IMR-90 (cell line): Measurements from ENCODE around the gene ZMIZ1. TPM values are rescaled to one million over a fixed set of nuclear protein-coding genes. Genes with fewer than 3 reads are reported as not detected.

Experiments used
- ATAC-seq: fragments of 200-7000 bp; cut with Tn5 transposase; 2 replicates; pipeline ENCODE4 v1.9.1; 2020; ENCODE audit warnings: low read depth, mild to moderate bottlenecking, moderate library complexity
- BruUV-seq: library from RNA; stranded (reverse); fragments of 400-500 nt; replicated peaks from 2 replicates; lab custom pipeline; 2021; lab: Mats Ljungman, UMichigan
- CTCF ChIA-PET: fragments of 300-600 bp; formaldehyde crosslinking; extraction: SDS; loops from one replicate; lab custom pipeline; 2021; ENCODE audit warnings: antibody characterized with exemption; lab: Yijun Ruan, JAX
- POLR2A ChIA-PET: fragments of 300-600 bp; sonication (Branson Sonifier 250); formaldehyde crosslinking; loops from one replicate; lab custom pipeline; 2022; ENCODE audit warnings: antibody characterized with exemption; ENCODE audit not compliant: unreplicated experiment; lab: Charles Lee
- DNase-seq: peaks from one replicate; pipeline ENCODE4 v3.0.0; 2013
- H2AFZ ChIP-seq: replicated peaks from 2 replicates; pipeline ENCODE3; 2013; ENCODE audit warnings: low read length, mild to moderate bottlenecking; ENCODE audit not compliant: poor library complexity
- H2AK5ac ChIP-seq: 2 replicates; pipeline ENCODE4 v1.6.1; 2013; ENCODE audit warnings: low read depth, low read length, inconsistent platforms
- H2AK9ac ChIP-seq: replicated peaks from 2 replicates; pipeline ENCODE3; 2013; ENCODE audit warnings: mild to moderate bottlenecking, low read depth, low read length, moderate library complexity; ENCODE audit not compliant: poor library complexity
- H2BK120ac ChIP-seq: 2 replicates; pipeline ENCODE4 v1.6.1; 2013; ENCODE audit warnings: low read depth, low read length, inconsistent platforms
- H2BK15ac ChIP-seq: 3 replicates; pipeline ENCODE4 v1.6.1; 2013; ENCODE audit warnings: low read depth, low read length, inconsistent platforms
- H2BK20ac ChIP-seq: 2 replicates; pipeline ENCODE4 v1.6.1; 2013; ENCODE audit warnings: low read depth, mild to moderate bottlenecking, inconsistent platforms, low read length, moderate library complexity
- H2BK5ac ChIP-seq: 2 replicates; pipeline ENCODE4 v1.6.1; 2013; ENCODE audit warnings: mild to moderate bottlenecking, low read depth, low read length, inconsistent platforms; ENCODE audit not compliant: poor library complexity, severe bottlenecking
- H3K14ac ChIP-seq: replicated peaks from 2 replicates; pipeline ENCODE4 v1.6.1; 2013; ENCODE audit warnings: low read depth, low read length, inconsistent platforms
- H3K18ac ChIP-seq: 2 replicates; pipeline ENCODE4 v1.6.1; 2013; ENCODE audit warnings: low read depth, low read length, control low read depth
- H3K23ac ChIP-seq: 2 replicates; pipeline ENCODE4 v1.6.1; 2013; ENCODE audit warnings: low read depth, low read length, inconsistent platforms
- H3K27ac ChIP-seq: 2 replicates; pipeline ENCODE4 v1.5.1; 2013; ENCODE audit warnings: mild to moderate bottlenecking, control low read depth, low read length; ENCODE audit not compliant: insufficient read depth
- H3K27me3 ChIP-seq: 2 replicates; pipeline ENCODE4 v1.6.1; 2013; ENCODE audit warnings: low read length; ENCODE audit not compliant: control insufficient read depth, insufficient read depth
- H3K36me3 ChIP-seq: 2 replicates; pipeline ENCODE4 v1.6.1; 2013; ENCODE audit warnings: low read length, mixed read lengths; ENCODE audit not compliant: control insufficient read depth, insufficient read depth
- H3K4ac ChIP-seq: 2 replicates; pipeline ENCODE4 v1.6.1; 2013; ENCODE audit warnings: low read depth, low read length, inconsistent platforms
- H3K4me1 ChIP-seq: 2 replicates; pipeline ENCODE4 v1.6.1; 2013; ENCODE audit warnings: low read length, mixed read lengths; ENCODE audit not compliant: control insufficient read depth, insufficient read depth
- H3K4me2 ChIP-seq: 2 replicates; pipeline ENCODE4 v1.6.1; 2013; ENCODE audit warnings: low read depth, mild to moderate bottlenecking, control low read depth, low read length, moderate library complexity
- H3K4me3 ChIP-seq: 2 replicates; pipeline ENCODE4 v1.5.1; 2013; ENCODE audit warnings: low read depth, mild to moderate bottlenecking, control low read depth, low read length, moderate library complexity; ENCODE audit not compliant: insufficient read depth
- H3K56ac ChIP-seq: 2 replicates; pipeline ENCODE4 v1.6.1; 2013; ENCODE audit warnings: low read length, inconsistent platforms; ENCODE audit not compliant: insufficient read depth; ENCODE audit errors: extremely low read depth
- H3K79me1 ChIP-seq, 2 experiments: 2 replicates each; pipeline ENCODE4 v1.6.1; 2013; ENCODE audit warnings: low read length in 2 of 2, inconsistent platforms in 1 of 2, low read depth in 1 of 2
- H3K9ac ChIP-seq: 2 replicates; pipeline ENCODE4 v1.6.1; 2013; ENCODE audit warnings: low read depth, low read length, control low read depth
- H3K9me1 ChIP-seq: 2 replicates; pipeline ENCODE4 v1.6.1; 2013; ENCODE audit warnings: low read length, inconsistent platforms; ENCODE audit not compliant: insufficient read depth
- H3K9me3 ChIP-seq: 2 replicates; pipeline ENCODE4 v1.6.1; 2013; ENCODE audit warnings: low read length; ENCODE audit not compliant: control insufficient read depth, insufficient read depth
- H4K20me1 ChIP-seq: 2 replicates; pipeline ENCODE4 v1.6.1; 2013; ENCODE audit warnings: low read length, inconsistent platforms; ENCODE audit not compliant: insufficient read depth
- H4K5ac ChIP-seq: 2 replicates; pipeline ENCODE4 v1.6.1; 2013; ENCODE audit warnings: mild to moderate bottlenecking, low read depth, low read length, control low read depth
- H4K8ac ChIP-seq, 2 experiments: 2 replicates each; pipeline ENCODE4 v1.6.1; 2013; ENCODE audit warnings: low read depth in 2 of 2, low read length in 2 of 2, control low read depth in 1 of 2, inconsistent platforms in 1 of 2
- H4K91ac ChIP-seq: 2 replicates; pipeline ENCODE4 v1.6.1; 2013; ENCODE audit warnings: low read depth, low read length, inconsistent platforms; ENCODE audit not compliant: insufficient read depth
- BHLHE40 ChIP-seq: fragments of 150-350 bp; IDR thresholded peaks from 2 replicates; pipeline ENCODE4 v1.6.1; 2016; ENCODE audit warnings: mild to moderate bottlenecking, low read depth, low read length
- CEBPB ChIP-seq: IDR thresholded peaks from 2 replicates; pipeline ENCODE4 v1.6.1; 2012; ENCODE audit warnings: low read depth, low read length, improper control_type of control experiment
- CHD1 ChIP-seq: IDR thresholded peaks from 2 replicates; pipeline ENCODE4 v1.6.1; 2012; ENCODE audit warnings: low read depth, low read length, improper control_type of control experiment
- MAFK ChIP-seq: IDR thresholded peaks from 2 replicates; pipeline ENCODE4 v1.6.1; 2012; ENCODE audit warnings: low read depth, low read length, improper control_type of control experiment
- MXI1 ChIP-seq: IDR thresholded peaks from 2 replicates; pipeline ENCODE4 v1.6.1; 2012; ENCODE audit warnings: low read depth, mild to moderate bottlenecking, low read length, moderate library complexity, borderline replicate concordance
- NFE2L2 ChIP-seq: fragments of 150-350 bp; IDR thresholded peaks from 2 replicates; pipeline ENCODE4 v1.6.1; 2016; ENCODE audit warnings: low read depth, mild to moderate bottlenecking, low read length
- POLR2A ChIP-seq: IDR thresholded peaks from 2 replicates; pipeline ENCODE4 v1.6.1; 2012; ENCODE audit warnings: mild to moderate bottlenecking, low read depth, low read length
- SMC3 ChIP-seq: fragments of 150-350 bp; IDR thresholded peaks from 2 replicates; pipeline ENCODE4 v1.6.1; 2016; ENCODE audit warnings: low read depth, mild to moderate bottlenecking, antibody characterized with exemption, low read length, moderate library complexity
- WGBS, 2 experiments: methylation state at CpG; one replicate each; pipeline versions ENCODE4 v1.1.5 to v1.1.7; 2013; ENCODE audit warnings: missing lambda C conversion rate in 2 of 2; ENCODE audit not compliant: insufficient read length in 1 of 2; ENCODE audit errors: extremely low coverage in 2 of 2; 5-methylcytosine and 5-hydroxymethylcytosine counted together
- dilution Hi-C: fragments of 300-500 bp; cut with HindIII; formaldehyde crosslinking; loops from one replicate; pipeline ENCODE4 v1.14.3; 2018; ENCODE audit warnings: low sequenced_read_pairs; ENCODE audit not compliant: unreplicated experiment
- in situ Hi-C: fragments of 300-500 bp; cut with MboI; formaldehyde crosslinking; loops from 3 replicates; pipeline ENCODE4 v1.14.3; 2019; ENCODE audit warnings: low sequenced_read_pairs, inconsistent platforms, mixed read lengths
- intact Hi-C: fragments of 100-400 bp; cut with micrococcal nuclease; formaldehyde crosslinking; loops from 2 replicates; pipeline ENCODE4 v1.10.0; 2022
- polyA plus RNA-seq, 3 experiments: library from polyadenylated mRNA; depleted of rRNA; stranded (reverse); fragments of >200 nt; gene quantifications; 2 replicates each; pipeline ENCODE4 v1.2.3, GENCODE V29; 2012; ENCODE audit warnings: low replicate concordance in 1 of 3
- total RNA-seq: library from RNA; depleted of rRNA; stranded (reverse); fragments of >200 nt; gene quantifications from 2 replicates; pipeline ENCODE4 v1.2.3, GENCODE V29; 2012
- TF ChIP-seq, protein P1 (sequence below): fragments of 150-350 bp; IDR thresholded peaks from 2 replicates; pipeline ENCODE4 v1.6.1; 2016; ENCODE audit warnings: low read depth, mild to moderate bottlenecking, low read length, moderate library complexity, borderline replicate concordance
- TF ChIP-seq, protein P2 (sequence below): fragments of 150-350 bp; IDR thresholded peaks from 2 replicates; pipeline ENCODE4 v1.6.1; 2017; ENCODE audit warnings: mild to moderate bottlenecking, antibody characterized with exemption, low read length, low read depth

The ZMIZ1 gene
- total and polyA plus RNA-seq, 2 of the 4 experiments (the other 2 are of a cell fraction): 6.6 to 48.7 TPM

DNA sequence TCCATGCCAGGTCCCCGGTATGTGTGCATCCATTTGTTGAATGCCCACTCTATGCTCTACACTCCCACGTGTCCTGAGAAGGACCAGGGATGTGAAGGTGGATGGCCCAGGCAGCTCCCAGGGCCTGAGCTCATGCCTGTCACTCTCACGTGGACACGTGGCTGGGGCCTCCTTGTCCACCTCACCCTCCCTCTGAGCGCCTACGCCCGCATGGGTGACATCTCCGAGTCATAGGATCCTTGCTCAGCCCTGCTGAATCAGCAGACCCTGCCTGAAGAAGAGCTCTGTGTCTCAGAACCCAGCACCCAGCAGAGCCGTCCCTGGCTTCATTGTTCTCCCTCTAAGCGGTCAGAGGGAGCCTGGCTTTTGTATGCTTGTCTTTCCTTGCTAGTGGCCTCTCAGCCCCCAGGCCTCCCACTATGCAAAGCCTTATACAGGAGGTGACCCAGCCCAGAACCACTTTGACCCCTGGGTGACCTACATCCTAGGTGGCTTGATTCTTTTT is 170.6 kb downstream of the ZMIZ1 start:
- no peak overlapping the region for H2BK15ac ChIP-seq
- H2AK9ac ChIP-seq: peak overlapping the region; percentile 18
- peak overlapping the region; percentile 29 for H4K91ac ChIP-seq
- peak; percentile 90 for TF ChIP-seq MAFK
- TF ChIP-seq CHD1: no peak
- TF ChIP-seq, protein P1, sequence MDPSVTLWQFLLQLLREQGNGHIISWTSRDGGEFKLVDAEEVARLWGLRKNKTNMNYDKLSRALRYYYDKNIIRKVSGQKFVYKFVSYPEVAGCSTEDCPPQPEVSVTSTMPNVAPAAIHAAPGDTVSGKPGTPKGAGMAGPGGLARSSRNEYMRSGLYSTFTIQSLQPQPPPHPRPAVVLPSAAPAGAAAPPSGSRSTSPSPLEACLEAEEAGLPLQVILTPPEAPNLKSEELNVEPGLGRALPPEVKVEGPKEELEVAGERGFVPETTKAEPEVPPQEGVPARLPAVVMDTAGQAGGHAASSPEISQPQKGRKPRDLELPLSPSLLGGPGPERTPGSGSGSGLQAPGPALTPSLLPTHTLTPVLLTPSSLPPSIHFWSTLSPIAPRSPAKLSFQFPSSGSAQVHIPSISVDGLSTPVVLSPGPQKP: no peak
- TF ChIP-seq BHLHE40: peak; percentile 77
- peak; percentile 91 for TF ChIP-seq MXI1
- TF ChIP-seq, protein P2, sequence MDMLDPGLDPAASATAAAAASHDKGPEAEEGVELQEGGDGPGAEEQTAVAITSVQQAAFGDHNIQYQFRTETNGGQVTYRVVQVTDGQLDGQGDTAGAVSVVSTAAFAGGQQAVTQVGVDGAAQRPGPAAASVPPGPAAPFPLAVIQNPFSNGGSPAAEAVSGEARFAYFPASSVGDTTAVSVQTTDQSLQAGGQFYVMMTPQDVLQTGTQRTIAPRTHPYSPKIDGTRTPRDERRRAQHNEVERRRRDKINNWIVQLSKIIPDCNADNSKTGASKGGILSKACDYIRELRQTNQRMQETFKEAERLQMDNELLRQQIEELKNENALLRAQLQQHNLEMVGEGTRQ: peak; percentile 74
- no peak for TF ChIP-seq CEBPB
- TF ChIP-seq SMC3: no peak
- TF ChIP-seq POLR2A: no peak
- TF ChIP-seq NFE2L2: no peak
- H3K4ac ChIP-seq: peak overlapping the region; percentile 30
- H2AFZ ChIP-seq: no peak overlapping the region
- no peak overlapping the region for H2BK120ac ChIP-seq
- H3K18ac ChIP-seq: no peak overlapping the region
- no peak overlapping the region for H3K4me3 ChIP-seq
- intact Hi-C loops: no loop called here
- in situ Hi-C loops: no loop called here
- peaks cover 36% of the 10 kb centered on the region for H3K4me1 ChIP-seq
- dilution Hi-C loops: no loop called here
- no peak overlapping the region for H3K4me2 ChIP-seq
- H2AK5ac ChIP-seq: peak overlapping the region; percentile 71; the same call in 1 of the 2 replicates
- DNase-seq: peak; percentile 80
- WGBS, 2 experiments: 70% methylated on average over 3 of the region's 10 CpGs; no CpG with 5 or more reads in 1 of the 2 experiments
- H3K27me3 ChIP-seq: no peaks in the 10 kb centered on the region
- BruUV-seq: no TSS peak
- H3K23ac ChIP-seq: 0 out of 2 replicates have a peak overlapping the region, but pooled peaks have one; percentile 28
- H2BK20ac ChIP-seq: no peak overlapping the region
- no peaks in the 10 kb centered on the region for H3K9me3 ChIP-seq
- no peak overlapping the region for H3K56ac ChIP-seq
- H3K36me3 ChIP-seq: peaks cover 17% of the 10 kb centered on the region
- H2BK5ac ChIP-seq: no peak overlapping the region
- no peak overlapping the region for H4K5ac ChIP-seq
- peaks cover 47% of the 10 kb centered on the region for H3K9me1 ChIP-seq
- peak overlapping the region in 1 of 2 experiments; percentile 11; a peak in 1 of 4 replicates for H4K8ac ChIP-seq
- ChIA-PET CTCF (no interaction called here), POLR2A (no interaction called here)
- H3K27ac ChIP-seq: peak overlapping the region; percentile 8; the same call in 1 of the 2 replicates
- H3K9ac ChIP-seq: no peak overlapping the region
- 0 out of 2 replicates have a peak overlapping the region, but pooled peaks have one; percentile 10 for H3K14ac ChIP-seq
- H4K20me1 ChIP-seq: peaks cover 85% of the 10 kb centered on the region
- no peak; the same call in 1 of the 2 replicates for ATAC-seq
- H3K79me1 ChIP-seq: peaks cover 40 to 86% of the 10 kb centered on the region in 2 experiments
